ENCODE data around the gene SCFD2.

DNA sequence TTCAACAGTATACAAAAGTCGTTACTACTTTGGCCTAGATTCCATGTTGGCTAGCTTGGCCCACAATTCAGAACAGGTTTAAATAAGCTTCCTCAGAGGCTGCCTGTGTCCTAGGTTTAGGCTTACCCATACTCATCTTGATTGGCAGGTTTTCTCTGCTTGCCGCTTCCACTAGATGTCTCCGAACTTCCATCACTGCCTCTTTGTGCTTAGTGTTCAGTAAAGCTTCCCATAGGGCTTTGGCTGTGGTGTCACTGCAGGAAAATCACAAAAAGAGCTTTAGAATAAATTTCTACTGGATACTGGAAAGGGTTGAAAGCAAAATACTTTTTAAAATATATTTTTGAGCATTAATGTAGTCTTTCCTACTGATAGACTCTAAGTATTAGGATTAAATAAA lies 52.4 kb downstream of the SCFD2 start:
- TF ChIP-seq CTCF (IDR thresholded peaks at IDR 0.05) (peak in 1 of 5 experiments; percentile 9), POLR2A (IDR thresholded peaks at IDR 0.05) (no peak), EP300 (IDR thresholded peaks at IDR 0.05) (no peak)
